Body of pancreas (tissue), 4 donors: ENCODE measurements around the gene MGME1. TPM values are rescaled to one million over a fixed set of nuclear protein-coding genes. Genes with fewer than 3 reads are reported as not detected.

Experiments
- ATAC-seq: fragments of 150-250 bp; one replicate; pipeline ENCODE4 v1.9.1; 2016
- DNase-seq, 4 donors: peaks; one replicate each; pipeline ENCODE4 v3.0.0-alpha.2; 2019
- H3K27ac ChIP-seq, 4 donors: fragments of 200-600 bp; sonication (generic); 1 replicate in 3 of 4; 2 replicates in 1 of 4; pipeline versions ENCODE4 v1.5.1 to v1.6.1; 2016 to 2019; ENCODE audit warnings: mild to moderate bottlenecking in 1 of 4, mixed read lengths in 1 of 4, moderate library complexity in 1 of 4
- H3K27me3 ChIP-seq, 2 donors: fragments of 200-600 bp; sonication (generic); one replicate each; pipeline ENCODE4 v1.6.0; 2016; ENCODE audit warnings: mild to moderate bottlenecking in 1 of 2
- H3K36me3 ChIP-seq, 2 donors: fragments of 200-600 bp; sonication (generic); replicated peaks in 1 of 2; 2 replicates each; pipeline ENCODE4 v1.5.1; 2016; ENCODE audit warnings: low read depth in 2 of 2; ENCODE audit not compliant: insufficient read depth in 1 of 2
- H3K4me1 ChIP-seq: fragments of 200-600 bp; sonication (generic); one replicate; pipeline ENCODE4 v1.6.0; 2016
- H3K4me3 ChIP-seq, 2 donors: fragments of 200-600 bp; sonication (generic); 1 replicate in 1 of 2; 2 replicates in 1 of 2; pipeline ENCODE4 v1.5.1; 2016 to 2019
- H3K9me3 ChIP-seq, 3 donors: fragments of 200-600 bp; sonication (generic); 1 replicate in 2 of 3; 2 replicates in 1 of 3; pipeline ENCODE4 v1.5.1; 2016
- POLR2A ChIP-seq, 3 donors: fragments of 450-650 bp; IDR thresholded peaks; one replicate each; pipeline ENCODE4 v1.6.1; 2016; ENCODE audit warnings: antibody characterized with exemption in 3 of 3, mild to moderate bottlenecking in 2 of 3
- WGBS, 2 donors: methylation state at CpG; one replicate each; pipeline ENCODE4 v1.1.5; 2017; 5-methylcytosine and 5-hydroxymethylcytosine counted together
- intact Hi-C: fragments of 100-400 bp; cut with DNase I; formaldehyde crosslinking; loops from one replicate; pipeline ENCODE4 v1.15.1; 2023
- total RNA-seq, 2 donors: library from RNA; depleted of rRNA; stranded (reverse); fragments of >200 nt; gene quantifications; one replicate each; pipeline ENCODE4 v1.1.0, GENCODE V29; 2016
- TF ChIP-seq, protein P1 (sequence below), 7 experiments: fragments of 450-650 bp in 4 of 7; fragments of 200-600 bp in 3 of 7; sonication (generic) in 3 of 7; IDR thresholded peaks; one replicate each; pipeline ENCODE4 v1.5.1; 2016 to 2019; ENCODE audit warnings: antibody characterized with exemption in 7 of 7

Gene MGME1
- total RNA-seq, 2 donors from 2014 or later = 3.0 to 6.5 TPM

DNA sequence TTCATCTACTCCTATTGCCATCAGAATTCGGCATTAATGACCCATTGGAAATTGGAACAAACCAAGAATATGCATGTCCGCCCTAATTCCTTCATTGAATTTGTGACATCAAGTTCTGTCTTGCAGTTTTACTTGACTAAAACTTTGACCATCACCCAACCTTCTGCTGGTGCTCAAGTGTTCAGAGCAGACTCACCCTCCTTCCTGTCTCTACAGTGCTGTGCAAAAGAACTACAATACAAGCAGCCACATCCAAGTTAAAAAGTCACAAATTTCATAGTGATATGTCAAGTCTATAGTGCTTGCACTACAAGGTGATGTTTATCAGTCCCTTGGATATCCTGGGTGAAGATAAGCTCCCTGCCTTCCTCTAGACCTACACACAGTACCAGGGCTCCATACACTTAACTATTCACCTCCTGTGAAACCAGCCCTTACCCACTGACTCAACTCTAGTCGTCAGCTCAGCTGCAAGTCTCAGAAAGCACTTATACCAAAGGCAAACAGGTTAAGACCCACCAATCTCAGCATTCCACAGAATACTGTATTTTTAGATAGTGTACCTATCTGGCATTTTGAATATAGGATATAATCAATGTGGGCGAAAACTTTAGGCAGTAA lies 23.9 kb upstream of the MGME1 start:
- H3K9me3 ChIP-seq = no peaks in the 10 kb centered on the region
- ATAC-seq = no peak
- no peaks in the 10 kb centered on the region for H3K27me3 ChIP-seq
- no peak overlapping the region for H3K4me3 ChIP-seq
- intact Hi-C loops = no loop called here
- 93% methylated on average over 4 of the region's 4 CpGs for WGBS, 2 donors
- H3K4me1 ChIP-seq = no peaks in the 10 kb centered on the region
- H3K27ac ChIP-seq = no peak overlapping the region
- peaks cover 5 to 42% of the 10 kb centered on the region in 2 donors for H3K36me3 ChIP-seq
- DNase-seq = no peak
- TF ChIP-seq, protein P1, sequence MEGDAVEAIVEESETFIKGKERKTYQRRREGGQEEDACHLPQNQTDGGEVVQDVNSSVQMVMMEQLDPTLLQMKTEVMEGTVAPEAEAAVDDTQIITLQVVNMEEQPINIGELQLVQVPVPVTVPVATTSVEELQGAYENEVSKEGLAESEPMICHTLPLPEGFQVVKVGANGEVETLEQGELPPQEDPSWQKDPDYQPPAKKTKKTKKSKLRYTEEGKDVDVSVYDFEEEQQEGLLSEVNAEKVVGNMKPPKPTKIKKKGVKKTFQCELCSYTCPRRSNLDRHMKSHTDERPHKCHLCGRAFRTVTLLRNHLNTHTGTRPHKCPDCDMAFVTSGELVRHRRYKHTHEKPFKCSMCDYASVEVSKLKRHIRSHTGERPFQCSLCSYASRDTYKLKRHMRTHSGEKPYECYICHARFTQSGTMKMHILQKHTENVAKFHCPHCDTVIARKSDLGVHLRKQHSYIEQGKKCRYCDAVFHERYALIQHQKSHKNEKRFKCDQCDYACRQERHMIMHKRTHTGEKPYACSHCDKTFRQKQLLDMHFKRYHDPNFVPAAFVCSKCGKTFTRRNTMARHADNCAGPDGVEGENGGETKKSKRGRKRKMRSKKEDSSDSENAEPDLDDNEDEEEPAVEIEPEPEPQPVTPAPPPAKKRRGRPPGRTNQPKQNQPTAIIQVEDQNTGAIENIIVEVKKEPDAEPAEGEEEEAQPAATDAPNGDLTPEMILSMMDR (IDR thresholded peaks at IDR 0.05) = no peak
- TF ChIP-seq POLR2A (IDR thresholded peaks at IDR 0.05) = no peak

DNA sequence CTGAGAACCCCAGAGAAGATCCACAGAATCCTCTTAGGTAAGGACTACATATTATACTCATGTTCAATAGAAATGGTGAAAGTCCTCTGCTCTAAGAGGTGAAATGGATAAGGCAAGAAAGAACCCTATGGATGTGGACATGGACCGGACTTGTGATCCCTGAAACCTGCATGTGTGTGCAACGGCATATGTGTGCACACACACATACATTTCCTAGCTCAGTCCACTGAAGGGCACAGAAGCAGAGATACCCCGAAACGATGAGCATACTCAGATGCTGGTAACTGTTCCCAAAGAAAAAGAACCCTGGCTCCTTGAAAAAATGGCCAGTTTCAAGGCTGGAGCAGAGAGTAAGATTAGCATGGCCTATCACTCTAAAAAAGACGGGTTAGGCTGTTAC lies 22.8 kb upstream of the MGME1 start:
- Histone ChIP-seq H3K27ac (no peak overlapping the region), H3K27me3 (no peaks in the 10 kb centered on the region), H3K36me3 (peaks cover 5 to 45% of the 10 kb centered on the region in 2 donors), H3K9me3 (no peaks in the 10 kb centered on the region), H3K4me1 (no peaks in the 10 kb centered on the region), H3K4me3 (no peak overlapping the region)
- intact Hi-C loops = no loop called here
- TF ChIP-seq POLR2A (IDR thresholded peaks at IDR 0.05) = no peak
- TF ChIP-seq, protein P1 (IDR thresholded peaks at IDR 0.05) = no peak
- DNase-seq (no peak), ATAC-seq (no peak)
- WGBS, 2 donors = 87 to 91% methylated on average over 5 of the region's 5 CpGs

DNA sequence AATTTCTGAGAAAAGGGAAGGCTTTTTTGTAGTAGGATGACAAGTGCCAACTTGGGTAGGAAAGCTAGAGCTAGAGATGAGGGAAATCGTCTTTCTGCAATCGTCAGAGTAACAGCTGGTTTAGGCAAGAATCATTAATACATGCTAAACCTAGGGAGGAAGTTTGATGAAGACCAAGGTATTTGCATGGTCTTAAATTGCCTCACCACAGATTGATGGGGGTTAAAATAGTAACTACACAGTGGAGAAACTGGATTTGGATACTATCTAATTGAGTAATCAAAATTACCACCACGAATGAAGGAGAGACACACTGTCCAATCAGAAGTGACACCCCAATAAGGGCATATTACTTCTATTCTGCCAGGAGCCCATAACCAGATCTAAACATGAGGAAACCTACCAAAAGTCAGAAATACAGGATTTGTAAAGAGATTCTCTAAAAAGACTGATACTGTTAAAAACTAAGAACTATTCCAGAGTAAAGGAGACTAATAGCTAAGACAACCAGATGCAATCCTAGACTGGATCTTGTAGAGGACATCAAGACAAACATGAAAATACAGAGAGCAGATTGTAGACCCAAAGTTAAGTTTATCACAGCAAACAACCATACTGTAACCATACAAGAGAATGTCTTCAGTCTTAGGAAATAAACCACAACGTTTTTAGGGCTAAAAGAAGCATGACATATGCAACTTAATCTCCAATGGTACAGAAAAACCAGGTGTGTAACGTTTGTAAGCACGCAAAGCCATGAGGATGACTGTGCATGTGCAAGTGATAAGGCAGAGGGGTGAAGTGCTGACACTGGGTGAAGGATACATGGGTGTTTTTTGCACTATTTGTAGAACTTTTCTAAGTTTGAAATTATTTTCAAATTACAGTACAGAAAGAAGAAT lies 22.0 kb upstream of the MGME1 start:
- ATAC-seq (no peak), DNase-seq (no peak)
- intact Hi-C loops = no loop called here
- no peaks in the 10 kb centered on the region for H3K9me3 ChIP-seq
- TF ChIP-seq POLR2A (IDR thresholded peaks at IDR 0.05) = no peak
- TF ChIP-seq, protein P1 (IDR thresholded peaks at IDR 0.05) = no peak
- no peak overlapping the region for H3K27ac ChIP-seq
- H3K36me3 ChIP-seq = peaks cover 5 to 45% of the 10 kb centered on the region in 2 donors
- WGBS, 2 donors = 55 to 63% methylated on average over 6 of the region's 6 CpGs
- H3K4me3 ChIP-seq = no peak overlapping the region
- H3K27me3 ChIP-seq = no peaks in the 10 kb centered on the region
- H3K4me1 ChIP-seq = no peaks in the 10 kb centered on the region

DNA sequence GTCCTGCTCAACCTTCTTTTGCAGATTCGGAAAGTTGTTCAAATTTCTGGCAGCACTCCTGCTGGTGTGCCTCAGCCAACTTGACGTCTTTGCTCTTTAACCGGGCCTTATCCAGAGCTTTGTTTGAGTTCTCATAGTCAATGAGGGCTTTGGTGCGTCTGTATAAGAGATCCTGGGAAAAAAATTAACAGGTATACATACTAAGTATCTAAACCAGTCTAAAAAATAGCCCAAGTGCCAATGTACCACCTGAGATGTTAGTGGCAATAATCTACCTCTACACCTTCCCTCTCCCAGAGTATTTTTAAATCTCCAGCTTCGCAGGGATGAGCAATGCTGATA lies 21.4 kb upstream of the MGME1 start:
- no peak overlapping the region for H3K4me3 ChIP-seq
- peaks cover 5 to 43% of the 10 kb centered on the region in 2 donors for H3K36me3 ChIP-seq
- 37 to 50% methylated on average over 5 of the region's 5 CpGs for WGBS, 2 donors
- no peaks in the 10 kb centered on the region for H3K9me3 ChIP-seq
- no peak for DNase-seq
- H3K4me1 ChIP-seq = no peaks in the 10 kb centered on the region
- no peaks in the 10 kb centered on the region for H3K27me3 ChIP-seq
- no peak overlapping the region for H3K27ac ChIP-seq
- intact Hi-C loops = no loop called here
- TF ChIP-seq, protein P1 (IDR thresholded peaks at IDR 0.05) = no peak
- no peak for TF ChIP-seq POLR2A (IDR thresholded peaks at IDR 0.05)
- ATAC-seq = no peak
